Transverse colon (tissue), 4 donors: ENCODE measurements around the gene TJP1. TPM values are rescaled to one million over a fixed set of nuclear protein-coding genes. Genes with fewer than 3 reads are reported as not detected.

Source experiments
- DNase-seq: peaks from one replicate; pipeline ENCODE4 v3.0.0-alpha.2; 2019
- H3K27ac ChIP-seq, 4 donors: fragments of 200-600 bp; sonication (generic); 2 replicates each; pipeline ENCODE4 v1.5.1; 2016 to 2018; ENCODE audit warnings: inconsistent platforms in 4 of 4
- H3K27me3 ChIP-seq: fragments of 200-600 bp; sonication (generic); 2 replicates; pipeline ENCODE4 v1.5.1; 2017; ENCODE audit warnings: inconsistent platforms
- H3K36me3 ChIP-seq, 4 donors: fragments of 200-600 bp; sonication (generic); 2 replicates each; pipeline ENCODE4 v1.5.1; 2017 to 2019; ENCODE audit warnings: inconsistent platforms in 4 of 4
- H3K4me1 ChIP-seq, 4 donors: fragments of 200-600 bp; sonication (generic); 2 replicates each; pipeline ENCODE4 v1.5.1; 2017 to 2020; ENCODE audit warnings: inconsistent platforms in 4 of 4
- H3K4me3 ChIP-seq, 4 donors: fragments of 200-600 bp; sonication (generic); 1 replicate in 1 of 4; 2 replicates in 3 of 4; pipeline versions ENCODE4 v1.5.1 to v1.6.1; 2017 to 2019; ENCODE audit warnings: inconsistent platforms in 4 of 4
- H3K9me3 ChIP-seq, 2 donors: fragments of 200-600 bp; sonication (generic); 2 replicates each; pipeline ENCODE4 v1.5.1; 2017 to 2019; ENCODE audit warnings: inconsistent platforms in 2 of 2
- EP300 ChIP-seq: sonication (generic); formaldehyde crosslinking; IDR thresholded peaks from one replicate; pipeline ENCODE4 v1.6.1; 2017; ENCODE audit warnings: antibody characterized with exemption, low read depth
- POLR2A ChIP-seq: fragments of 450-650 bp; IDR thresholded peaks from one replicate; pipeline ENCODE4 v1.6.1; 2016; ENCODE audit warnings: antibody characterized with exemption, mild to moderate bottlenecking, moderate library complexity
- POLR2AphosphoS5 ChIP-seq, 3 donors: sonication (generic); formaldehyde crosslinking; IDR thresholded peaks; one replicate each; pipeline ENCODE4 v1.6.1; 2016; ENCODE audit warnings: antibody characterized with exemption in 3 of 3
- WGBS, 2 donors: methylation state at CpG; one replicate each; pipeline ENCODE4 v1.1.5; 2018; ENCODE audit warnings: low coverage in 1 of 2; 5-methylcytosine and 5-hydroxymethylcytosine counted together
- in situ Hi-C, 4 donors: fragments of 200-750 bp; cut with MboI; loops; one replicate each; pipeline versions ENCODE4 v1.15.0 to v1.15.1; 2017; ENCODE audit warnings: low sequenced_read_pairs in 3 of 4, low pct_ligation_motif_present in 1 of 4, low pct_unique_long_range_greater_than_20kb in 1 of 4
- intact Hi-C: fragments of 100-400 bp; cut with DNase I; formaldehyde crosslinking; loops from one replicate; pipeline ENCODE4 v1.15.1; 2023; ENCODE audit warnings: low total_unique reads
- total RNA-seq, 4 donors: library from RNA; depleted of rRNA; stranded (reverse); fragments of >200 nt; gene quantifications; one replicate each; pipeline ENCODE4 v1.1.0, GENCODE V29; 2016
- TF ChIP-seq, protein P1 (sequence below), 5 experiments: fragments of 200-600 bp in 3 of 5; fragments of 450-650 bp in 2 of 5; sonication (generic) in 3 of 5; IDR thresholded peaks; 1 replicate in 2 of 5; 2 replicates in 3 of 5; pipeline ENCODE4 v1.5.1; 2016 to 2017; ENCODE audit warnings: antibody characterized with exemption in 5 of 5, inconsistent platforms in 3 of 5, mild to moderate bottlenecking in 2 of 5, moderate library complexity in 1 of 5

Gene TJP1
- total RNA-seq, 4 donors from 2014 or later = 69.9 to 119 (median 93.0) TPM

DNA sequence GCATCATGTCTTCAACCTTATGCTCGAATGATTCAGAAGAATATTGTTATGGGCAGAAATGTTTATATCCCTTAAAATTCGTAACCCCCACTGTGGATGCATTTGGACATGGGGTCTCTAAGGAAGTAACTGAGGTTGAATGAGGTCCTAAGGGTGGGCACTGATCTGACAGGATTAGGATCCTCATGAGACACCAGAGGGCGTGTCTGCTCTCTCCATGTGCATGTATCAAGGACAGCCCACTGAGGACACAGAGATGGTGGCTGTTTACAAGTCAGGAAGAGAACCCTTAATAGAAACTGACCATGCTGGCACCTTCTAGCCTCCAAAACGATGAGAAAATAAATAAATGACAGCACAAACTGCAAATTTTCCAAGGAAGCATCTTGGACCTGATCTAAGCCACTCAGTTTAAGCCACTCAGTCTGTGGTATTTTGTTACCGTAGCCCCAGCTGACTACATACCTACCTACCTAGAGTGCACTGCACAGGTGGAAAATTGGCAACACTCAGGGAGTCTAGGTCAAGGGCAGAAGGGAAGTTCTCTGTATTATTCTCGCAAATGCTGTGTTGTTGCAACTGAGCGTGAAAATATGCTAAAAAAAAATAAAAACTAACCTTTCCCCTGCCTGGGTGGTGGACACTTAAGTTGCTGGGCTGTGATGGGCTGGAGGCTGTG lies 126.6 kb downstream of the TJP1 start:
- TF ChIP-seq EP300 (no peak), POLR2AphosphoS5 (IDR thresholded peaks at IDR 0.05) (no peak), POLR2A (no peak)
- TF ChIP-seq, protein P1, sequence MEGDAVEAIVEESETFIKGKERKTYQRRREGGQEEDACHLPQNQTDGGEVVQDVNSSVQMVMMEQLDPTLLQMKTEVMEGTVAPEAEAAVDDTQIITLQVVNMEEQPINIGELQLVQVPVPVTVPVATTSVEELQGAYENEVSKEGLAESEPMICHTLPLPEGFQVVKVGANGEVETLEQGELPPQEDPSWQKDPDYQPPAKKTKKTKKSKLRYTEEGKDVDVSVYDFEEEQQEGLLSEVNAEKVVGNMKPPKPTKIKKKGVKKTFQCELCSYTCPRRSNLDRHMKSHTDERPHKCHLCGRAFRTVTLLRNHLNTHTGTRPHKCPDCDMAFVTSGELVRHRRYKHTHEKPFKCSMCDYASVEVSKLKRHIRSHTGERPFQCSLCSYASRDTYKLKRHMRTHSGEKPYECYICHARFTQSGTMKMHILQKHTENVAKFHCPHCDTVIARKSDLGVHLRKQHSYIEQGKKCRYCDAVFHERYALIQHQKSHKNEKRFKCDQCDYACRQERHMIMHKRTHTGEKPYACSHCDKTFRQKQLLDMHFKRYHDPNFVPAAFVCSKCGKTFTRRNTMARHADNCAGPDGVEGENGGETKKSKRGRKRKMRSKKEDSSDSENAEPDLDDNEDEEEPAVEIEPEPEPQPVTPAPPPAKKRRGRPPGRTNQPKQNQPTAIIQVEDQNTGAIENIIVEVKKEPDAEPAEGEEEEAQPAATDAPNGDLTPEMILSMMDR (IDR thresholded peaks at IDR 0.05) = no peak
- no peak overlapping the region for H3K27ac ChIP-seq
- WGBS, 2 donors = 88 to 89% methylated on average over 5 to 7 of the region's 7 CpGs
- H3K4me1 ChIP-seq = peaks cover 0 to 5% (median 0%) of the 10 kb centered on the region in 4 donors
- H3K9me3 ChIP-seq = peaks cover 0 to 5% of the 10 kb centered on the region in 2 donors
- intact Hi-C loops = no loop called here
- in situ Hi-C loops = no loop called here
- no peaks in the 10 kb centered on the region for H3K36me3 ChIP-seq
- no peaks in the 10 kb centered on the region for H3K27me3 ChIP-seq
- H3K4me3 ChIP-seq = no peak overlapping the region
- no peak for DNase-seq

DNA sequence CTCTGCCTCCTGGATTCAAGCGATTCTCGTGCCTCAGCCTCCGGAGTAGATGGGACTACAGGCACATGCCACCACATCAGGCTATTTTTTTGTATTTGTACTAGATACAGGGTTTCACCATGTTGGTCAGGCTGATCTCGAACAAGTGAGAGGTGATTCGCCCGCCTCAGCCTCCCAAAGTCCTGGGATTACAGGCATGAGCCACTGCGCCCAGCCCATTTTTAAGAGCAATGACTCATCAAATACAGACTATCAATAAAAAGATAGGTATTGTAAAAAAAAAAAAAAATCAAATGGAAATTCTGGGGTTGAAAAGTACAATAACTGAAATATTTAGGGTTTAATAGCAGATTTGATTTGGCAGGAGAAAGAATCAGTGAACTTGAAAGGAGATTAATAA lies 129.0 kb downstream of the TJP1 start:
- Histone ChIP-seq H3K4me1 (peaks cover 0 to 8% (median 3%) of the 10 kb centered on the region in 4 donors), H3K27ac (no peak overlapping the region), H3K4me3 (no peak overlapping the region), H3K36me3 (no peaks in the 10 kb centered on the region), H3K27me3 (no peaks in the 10 kb centered on the region), H3K9me3 (peaks cover 0 to 5% of the 10 kb centered on the region in 2 donors)
- DNase-seq = no peak
- intact Hi-C loops (no loop called here), in situ Hi-C loops (no loop called here)
- TF ChIP-seq, protein P1 (IDR thresholded peaks at IDR 0.05) = no peak
- TF ChIP-seq POLR2A (no peak), EP300 (no peak), POLR2AphosphoS5 (IDR thresholded peaks at IDR 0.05) (no peak)
- WGBS, 2 donors = 88 to 100% methylated on average over 1 to 7 of the region's 7 CpGs

DNA sequence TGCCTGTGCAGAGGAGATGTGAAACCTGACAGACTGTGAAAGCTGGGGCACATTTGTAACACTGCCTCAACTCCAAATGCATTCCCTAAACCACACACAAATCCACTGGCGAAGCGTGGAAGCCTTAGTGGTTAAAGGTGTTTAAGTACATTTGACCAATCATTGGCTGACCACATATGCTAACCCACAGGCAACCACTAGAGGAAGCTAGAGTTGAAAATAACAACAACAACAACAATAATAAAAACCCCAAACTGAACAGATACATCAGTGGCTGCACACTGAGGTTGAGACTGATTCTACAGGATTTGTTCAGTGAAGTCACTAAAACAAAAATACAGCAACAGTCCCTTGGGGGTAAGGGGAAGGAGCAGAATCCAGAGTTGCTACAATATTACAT lies 129.7 kb downstream of the TJP1 start:
- Histone ChIP-seq H3K36me3 (no peaks in the 10 kb centered on the region), H3K27ac (no peak overlapping the region), H3K9me3 (peaks cover 0 to 5% of the 10 kb centered on the region in 2 donors), H3K27me3 (no peaks in the 10 kb centered on the region), H3K4me1 (peaks cover 0 to 10% (median 5%) of the 10 kb centered on the region in 4 donors), H3K4me3 (no peak overlapping the region)
- no peak for DNase-seq
- TF ChIP-seq POLR2AphosphoS5 (IDR thresholded peaks at IDR 0.05) (no peak), EP300 (no peak), POLR2A (no peak)
- TF ChIP-seq, protein P1 (IDR thresholded peaks at IDR 0.05) = no peak
- intact Hi-C loops (no loop called here), in situ Hi-C loops (no loop called here)
- 38 to 50% methylated on average over 2 of the region's 2 CpGs for WGBS, 2 donors

DNA sequence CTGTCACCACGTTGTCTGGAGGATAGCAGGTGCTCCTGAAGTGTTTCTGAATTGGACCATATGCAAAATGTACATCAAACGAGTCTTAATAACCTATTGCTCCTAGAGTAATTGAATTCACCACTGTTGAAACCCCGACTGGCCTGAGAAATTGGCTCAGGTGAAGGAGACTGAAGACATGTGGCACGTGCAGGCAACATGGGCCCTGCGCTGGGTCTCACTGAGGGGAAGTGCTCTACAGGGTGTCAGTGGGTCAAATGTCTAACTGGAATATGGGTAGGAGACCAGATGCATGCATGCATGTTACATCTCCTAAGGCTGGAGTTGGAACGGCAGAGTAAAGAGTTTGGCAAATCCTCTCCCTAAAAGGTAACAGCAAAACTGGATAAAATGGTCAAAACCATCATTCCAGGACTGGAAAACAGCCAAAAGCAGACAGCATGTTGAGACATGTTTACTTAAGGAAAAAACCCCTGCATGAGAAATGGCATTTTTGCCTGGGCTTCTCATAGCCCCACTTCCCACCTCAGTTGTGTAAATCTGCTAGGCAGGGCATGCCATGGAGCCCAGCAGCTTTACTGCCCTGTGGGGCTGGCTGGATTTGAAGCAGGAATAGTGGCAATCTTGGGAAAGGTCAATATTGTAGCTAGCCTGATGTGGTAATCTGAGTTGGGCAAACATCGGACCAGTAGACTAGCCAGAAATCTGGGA lies 131.3 kb downstream of the TJP1 start:
- H3K9me3 ChIP-seq = peaks cover 0 to 5% of the 10 kb centered on the region in 2 donors
- H3K36me3 ChIP-seq = no peaks in the 10 kb centered on the region
- intact Hi-C loops = no loop called here
- peaks cover 0 to 10% (median 5%) of the 10 kb centered on the region in 4 donors for H3K4me1 ChIP-seq
- no peak for DNase-seq
- in situ Hi-C loops = no loop called here
- no peaks in the 10 kb centered on the region for H3K27me3 ChIP-seq
- H3K27ac ChIP-seq = no peak overlapping the region
- no peak overlapping the region for H3K4me3 ChIP-seq
- TF ChIP-seq, protein P1 (IDR thresholded peaks at IDR 0.05) = no peak
- TF ChIP-seq EP300 (no peak), POLR2A (no peak), POLR2AphosphoS5 (IDR thresholded peaks at IDR 0.05) (no peak)
- WGBS, 2 donors = 68 to 74% methylated on average over 5 to 7 of the region's 7 CpGs
